ENCODE data around the gene KLK3.
A peak's percentile ranks its signal among the peaks of the same experiment; 100 is the strongest.
"Not testable (repeated sequence)": the region's sequence is repeated elsewhere in the genome, so short reads cannot be mapped to it uniquely, and the experiment has no call there.

The KLK3 gene

DNA sequence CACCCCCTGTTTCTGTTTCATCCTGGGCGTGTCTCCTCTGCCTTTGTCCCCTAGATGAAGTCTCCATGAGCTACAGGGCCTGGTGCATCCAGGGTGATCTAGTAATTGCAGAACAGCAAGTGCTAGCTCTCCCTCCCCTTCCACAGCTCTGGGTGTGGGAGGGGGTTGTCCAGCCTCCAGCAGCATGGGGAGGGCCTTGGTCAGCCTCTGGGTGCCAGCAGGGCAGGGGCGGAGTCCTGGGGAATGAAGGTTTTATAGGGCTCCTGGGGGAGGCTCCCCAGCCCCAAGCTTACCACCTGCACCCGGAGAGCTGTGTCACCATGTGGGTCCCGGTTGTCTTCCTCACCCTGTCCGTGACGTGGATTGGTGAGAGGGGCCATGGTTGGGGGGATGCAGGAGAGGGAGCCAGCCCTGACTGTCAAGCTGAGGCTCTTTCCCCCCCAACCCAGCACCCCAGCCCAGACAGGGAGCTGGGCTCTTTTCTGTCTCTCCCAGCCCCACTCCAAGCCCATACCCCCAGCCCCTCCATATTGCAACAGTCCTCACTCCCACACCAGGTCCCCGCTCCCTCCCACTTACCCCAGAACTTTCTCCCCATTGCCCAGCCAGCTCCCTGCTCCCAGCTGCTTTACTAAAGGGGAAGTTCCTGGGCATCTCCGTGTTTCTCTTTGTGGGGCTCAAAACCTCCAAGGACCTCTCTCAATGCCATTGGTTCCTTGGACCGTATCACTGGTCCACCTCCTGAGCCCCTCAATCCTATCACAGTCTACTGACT, at the start of gene KLK3:
Gene KLK3, plus strand, starts transcription at position 280 of the 775 bp plus-strand sequence. Its CDS starts 41 bp downstream, at position 321.
- no peak for DNase-seq

DNA sequence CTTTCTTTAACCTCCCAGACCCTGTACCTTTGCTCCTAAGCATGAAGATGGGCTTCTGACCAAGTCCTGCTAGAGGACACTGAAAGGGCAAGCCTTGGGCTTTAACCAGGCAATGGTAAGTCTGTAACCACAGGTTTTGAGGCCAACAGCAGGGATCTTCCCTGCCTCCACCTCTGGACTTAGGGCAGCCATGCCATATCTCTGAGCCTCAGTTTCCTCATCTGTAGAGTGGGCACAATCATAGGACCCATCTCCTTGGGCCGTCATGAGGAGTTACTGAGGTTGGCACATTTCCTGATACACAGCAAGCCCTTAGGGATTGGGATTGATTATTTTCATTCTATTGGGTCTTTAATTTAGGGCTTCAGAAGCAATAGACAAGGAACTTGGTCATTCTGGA, 45.9 kb upstream of the KLK3 start:
- no peak for DNase-seq

- not testable (repeated sequence) for DNase-seq
These were observed 43.0 kb upstream of the KLK3 start for GRCh38 chr19:50811622-50812238.

- no peak for DNase-seq
These were observed 42.2 kb upstream of the KLK3 start for GRCh38 chr19:50812474-50812873.

GRCh38 chr19:50814883-50815282, 39.8 kb upstream of the KLK3 start:
- DNase-seq, result no peak

DNA sequence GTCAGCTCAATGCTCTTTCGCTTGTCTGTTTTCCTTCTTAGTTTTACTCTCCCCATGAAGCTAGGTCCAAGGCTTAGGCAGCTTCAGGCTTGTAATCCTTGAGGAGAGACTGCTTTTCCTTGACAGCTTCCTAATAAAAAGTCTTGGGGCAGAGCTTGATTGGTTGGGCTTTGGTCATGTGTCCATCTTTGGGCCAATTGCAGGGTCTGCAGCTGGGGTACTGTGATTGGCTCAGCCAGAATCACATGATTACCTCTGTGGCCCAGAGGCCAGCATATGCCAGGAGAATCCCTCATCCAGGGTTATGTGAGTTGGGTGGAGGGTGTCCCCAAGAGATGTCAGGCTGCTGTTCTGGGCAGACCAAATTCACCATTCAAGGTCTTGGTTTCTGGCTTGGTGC, 39.3 kb upstream of the KLK3 start:
- DNase-seq, result no peak

DNA sequence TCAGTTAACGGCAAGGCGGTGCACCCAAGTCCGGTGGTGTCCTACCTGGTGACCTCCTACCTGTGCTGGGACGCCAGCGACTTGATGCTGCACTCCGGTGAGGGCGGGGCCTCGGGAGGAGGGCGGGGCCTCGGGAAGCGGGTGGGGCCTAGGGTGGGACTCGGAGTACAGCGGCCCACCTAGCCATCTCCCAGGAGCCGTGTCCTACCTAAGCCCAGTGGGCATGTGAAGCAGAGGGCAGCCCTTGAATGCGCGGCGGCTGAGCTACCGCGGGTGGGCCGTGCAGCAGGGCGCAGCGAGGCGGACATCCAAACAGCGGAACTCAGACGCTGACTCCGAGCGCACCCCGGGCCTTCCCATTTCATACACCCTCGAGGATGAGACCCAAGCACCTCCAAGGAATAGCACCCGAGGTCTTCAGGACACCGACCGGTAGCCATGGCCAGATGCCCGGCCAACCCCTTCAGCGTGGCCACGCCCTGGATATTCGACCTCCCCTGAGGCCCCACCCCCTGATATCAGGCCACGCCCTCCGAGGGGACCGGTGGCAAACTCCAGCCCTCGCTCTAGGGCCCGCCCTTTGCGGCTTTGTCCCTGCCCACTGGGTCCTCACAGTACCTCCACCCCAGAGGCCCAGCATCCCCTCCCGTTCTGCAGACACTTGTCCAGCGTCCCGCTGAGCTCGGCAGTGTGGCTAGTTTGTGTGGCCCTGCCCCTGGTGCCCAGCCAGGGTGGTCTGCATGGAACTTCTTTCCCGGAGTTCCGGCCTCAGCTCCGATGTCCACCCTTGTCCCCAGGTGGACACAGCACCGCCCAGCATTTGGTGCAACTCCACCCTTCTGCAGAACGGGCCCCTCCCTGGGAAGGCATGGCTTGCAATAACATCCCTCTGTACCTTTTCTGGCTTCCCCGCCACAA, 36.5 kb upstream of the KLK3 start:
- DNase-seq, result peak; percentile 74

GRCh38 chr19:50818859-50819472, 35.7 kb upstream of the KLK3 start:
- no peak for DNase-seq

- no peak for DNase-seq
These were observed 35.1 kb upstream of the KLK3 start for GRCh38 chr19:50819636-50820035.

- DNase-seq, result no peak
These were observed 34.6 kb upstream of the KLK3 start for GRCh38 chr19:50820086-50820485.

DNA sequence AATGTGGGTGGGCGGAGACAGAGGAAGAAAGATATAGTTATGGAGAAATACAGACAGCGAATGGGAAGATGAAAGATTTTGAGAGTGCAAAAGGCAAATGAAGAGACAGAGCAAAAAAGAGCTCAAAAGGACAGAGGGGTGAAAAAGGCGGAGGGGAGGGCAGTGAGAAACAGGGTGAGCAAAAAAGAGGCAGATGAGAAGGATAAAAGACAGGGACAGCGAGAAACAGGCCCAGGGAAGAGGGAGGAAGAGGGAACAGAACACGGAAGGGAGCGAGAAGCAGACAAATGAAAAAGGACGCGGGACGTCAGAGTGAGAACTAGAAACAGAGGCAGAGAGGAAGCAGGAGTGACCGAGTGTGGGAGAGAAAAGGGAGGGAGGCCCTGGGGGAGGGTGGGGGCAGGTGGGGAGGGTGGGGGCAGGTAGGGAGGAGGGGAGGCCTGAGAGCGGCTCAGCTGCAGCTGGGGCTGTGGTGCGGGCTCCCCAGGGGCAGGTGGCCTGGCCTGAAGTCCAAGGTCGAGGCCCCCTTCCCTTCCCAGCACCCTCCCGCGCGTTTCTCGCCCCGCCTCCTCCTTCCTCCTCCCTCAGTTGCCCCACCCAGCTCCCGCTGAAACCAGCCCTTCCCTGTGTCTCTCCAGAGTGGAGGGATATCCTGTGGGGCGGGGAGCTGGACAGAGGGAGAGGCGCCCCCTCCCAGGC, 34.0 kb upstream of the KLK3 start:
- DNase-seq, result no peak

DNA sequence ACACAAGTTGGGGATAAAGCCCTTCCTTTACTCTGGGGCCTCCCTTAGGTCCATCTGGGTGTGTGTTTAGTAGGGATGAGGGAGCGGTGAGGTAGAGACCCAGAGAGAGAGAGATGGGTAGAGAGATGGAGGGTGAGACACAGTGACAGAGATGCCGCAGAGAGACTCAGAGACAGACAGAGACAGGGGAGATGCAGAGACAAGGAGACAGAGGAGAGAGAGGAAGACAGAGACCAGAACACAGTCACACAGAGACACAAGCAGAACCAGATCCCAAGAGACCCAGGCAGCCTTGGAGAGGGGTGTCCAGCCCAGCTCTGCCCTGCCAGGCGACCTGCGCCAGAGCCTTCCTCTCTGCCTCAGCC, 33.5 kb upstream of the KLK3 start:
- DNase-seq, result no peak

DNA sequence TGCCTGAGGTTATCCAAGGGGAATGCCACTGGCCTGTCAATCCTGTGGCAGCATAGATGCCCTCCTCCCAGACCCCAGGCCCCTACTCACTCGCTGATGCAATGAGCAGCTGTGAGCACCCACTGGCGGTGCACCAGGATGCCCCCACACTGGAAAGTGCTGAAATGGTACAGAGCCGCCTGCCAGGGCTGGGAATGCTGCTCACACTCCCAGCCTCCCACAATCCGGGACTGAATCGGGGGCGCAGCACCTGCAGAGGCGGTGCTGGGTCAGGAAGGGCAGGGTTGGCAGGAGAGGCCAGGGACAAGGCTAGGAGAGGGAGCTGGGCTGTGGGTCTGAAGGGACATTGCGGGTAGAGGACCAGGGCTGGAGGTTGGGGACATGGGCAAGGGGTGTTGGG, 33.1 kb upstream of the KLK3 start:
- no peak for DNase-seq

- no peak for DNase-seq
These were observed 32.0 kb upstream of the KLK3 start for GRCh38 chr19:50822661-50823208.

DNA sequence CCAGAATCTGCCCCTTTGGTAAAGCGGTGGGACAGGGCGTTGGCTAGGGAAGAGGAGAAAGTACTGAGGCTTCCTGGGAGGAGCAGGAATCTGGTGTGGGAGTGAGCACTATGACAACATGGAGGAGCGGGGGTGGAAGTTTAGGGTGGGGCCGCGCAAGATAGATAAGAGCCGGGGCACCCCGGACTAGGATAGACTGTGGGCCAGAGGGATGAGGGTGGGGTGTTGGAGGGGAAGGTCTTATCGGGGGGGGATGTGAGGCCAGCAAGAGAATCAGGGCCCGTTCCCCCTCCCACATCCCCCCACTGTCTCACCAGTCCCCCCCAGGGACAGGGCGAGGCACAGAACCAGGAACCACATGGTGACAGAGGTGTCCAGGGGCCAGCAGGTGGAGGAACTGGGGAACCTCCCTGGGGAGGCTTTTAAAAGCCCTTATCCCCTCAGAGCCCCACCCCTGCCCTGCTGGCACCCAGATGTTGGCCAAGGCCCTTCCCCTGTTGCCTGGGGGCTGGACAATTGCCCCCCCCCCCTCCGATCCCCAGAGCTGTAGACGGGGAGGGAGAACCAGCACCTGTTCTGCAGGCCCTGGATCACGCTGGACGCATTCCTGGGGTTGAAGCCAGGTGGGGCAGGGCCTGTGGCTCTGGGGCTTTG, 31.2 kb upstream of the KLK3 start, which contains the start of gene KLK1:
Gene KLK1, minus strand, starts transcription at position 399 of the 654 bp plus-strand sequence. Its CDS starts 39 bp downstream, at position 360.
- DNase-seq, result no peak

- no peak for DNase-seq
These were observed 28.0 kb upstream of the KLK3 start for GRCh38 chr19:50826492-50827240.

GRCh38 chr19:50827476-50827875, 27.2 kb upstream of the KLK3 start:
- no peak for DNase-seq

DNA sequence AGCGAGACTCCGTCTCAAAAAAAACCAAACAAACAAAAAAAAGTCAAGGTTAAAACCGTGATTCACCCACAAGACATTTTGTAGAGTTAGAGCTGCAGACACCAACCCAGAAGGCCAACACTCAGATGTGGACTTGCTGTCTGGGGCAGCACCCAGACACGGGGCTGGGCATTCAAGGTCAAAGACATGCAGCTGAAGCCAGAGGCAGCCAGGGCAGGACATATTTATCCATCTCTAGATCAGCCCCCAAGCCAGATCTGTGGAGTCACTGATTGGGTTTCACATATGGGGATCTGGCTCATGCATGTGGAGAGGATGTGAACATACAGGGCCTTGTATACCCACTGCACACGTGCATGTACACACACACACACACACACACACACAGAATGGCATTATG, 24.9 kb upstream of the KLK3 start:
- no peak for DNase-seq

DNA sequence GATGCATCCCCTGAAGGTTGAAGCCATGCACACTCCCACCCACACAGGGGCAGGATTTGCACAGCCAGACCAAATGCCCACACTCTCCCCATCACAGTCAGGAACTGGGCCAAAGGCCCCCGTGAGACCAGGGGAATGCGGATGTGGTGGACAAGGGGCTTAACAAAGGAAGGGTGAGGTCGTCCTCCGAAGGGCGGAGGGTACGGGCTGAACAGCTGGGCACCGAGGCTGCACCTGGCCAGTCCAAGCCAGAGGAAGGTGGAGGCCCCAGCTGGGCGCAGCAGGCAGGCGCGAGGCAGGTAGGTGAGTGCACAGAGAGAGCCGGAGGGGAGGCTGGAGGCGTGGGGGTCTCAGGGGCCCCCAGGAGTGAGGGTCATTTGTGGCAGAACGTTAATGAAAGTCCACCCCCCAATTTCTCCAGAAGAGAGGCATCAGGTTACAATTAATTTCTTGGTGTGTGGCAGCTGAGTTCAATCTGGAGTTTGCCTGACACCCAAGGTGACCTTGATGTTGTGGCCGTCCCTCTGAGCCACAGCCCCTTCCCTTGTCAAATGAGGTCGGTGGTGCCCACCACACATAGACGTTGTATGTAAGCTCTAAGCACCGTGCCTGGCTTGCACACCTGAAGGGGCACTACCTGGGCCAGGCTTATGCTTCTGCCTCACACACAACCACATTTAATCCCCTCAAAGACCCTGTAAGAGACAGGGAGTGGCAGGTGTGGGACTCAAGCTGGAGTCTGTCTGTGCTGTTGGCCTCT, 24.3 kb upstream of the KLK3 start:
- DNase-seq, result no peak

DNA sequence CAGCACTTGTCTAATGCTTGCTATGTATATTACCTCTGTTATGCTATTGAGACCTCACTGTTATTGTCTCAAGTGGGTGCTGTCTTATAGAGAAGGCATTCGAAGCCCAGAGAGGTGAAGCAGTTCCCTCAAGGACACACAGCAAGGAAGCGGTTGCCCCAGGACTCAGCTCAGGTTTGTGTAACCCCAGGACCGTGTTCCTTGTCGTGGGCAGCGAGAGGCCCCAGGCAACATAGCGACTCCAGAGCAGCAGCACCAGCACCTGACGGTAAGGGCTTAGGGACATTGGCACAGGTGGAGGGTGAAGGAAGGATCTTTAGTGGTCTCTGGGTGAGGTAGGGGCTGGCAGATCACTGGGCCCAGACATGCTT, 23.7 kb upstream of the KLK3 start:
- DNase-seq, result no peak

Measured in activated CD8-positive, alpha-beta memory T cell treated with anti-CD3 and anti-CD28 coated beads for 24 hours (primary cell).